Measurements from ENCODE around the gene ANXA8.
"Not testable (repeated sequence)": the region's sequence is repeated elsewhere in the genome, so short reads cannot be mapped to it uniquely, and the experiment has no call there.

ANXA8 gene

GRCh38 chr10:47483923-47484322, at the start of gene ANXA8:
Gene ANXA8 (minus strand): TSS chr10:47484115. CDS start chr10:47483933, 182 bp downstream.
- H2AFZ ChIP-seq (ENCODE audit: low read depth, low read length); H3K27ac ChIP-seq (ENCODE audit: low read length); DNase-seq; H3K9ac ChIP-seq (ENCODE audit: low read depth, low read length); H3K79me2 ChIP-seq (ENCODE audit: insufficient read depth, low read length); H3K27me3 ChIP-seq (ENCODE audit: insufficient read depth, low read length, poor library complexity); H3K4me1 ChIP-seq (ENCODE audit: insufficient read depth, low read length); H3K4me3 ChIP-seq (ENCODE audit: low read depth in 1 of 2, low read length in 2 of 2); H4K20me1 ChIP-seq (ENCODE audit: insufficient read depth, low read length); H3K9me3 ChIP-seq (ENCODE audit: insufficient read depth, low read length, severe bottlenecking); H3K4me2 ChIP-seq (ENCODE audit: insufficient read depth, low read length); H3K36me3 ChIP-seq (ENCODE audit: insufficient read depth, low read length); ATAC-seq (ENCODE audit: insufficient read depth, low read depth): not testable (repeated sequence)

DNA sequence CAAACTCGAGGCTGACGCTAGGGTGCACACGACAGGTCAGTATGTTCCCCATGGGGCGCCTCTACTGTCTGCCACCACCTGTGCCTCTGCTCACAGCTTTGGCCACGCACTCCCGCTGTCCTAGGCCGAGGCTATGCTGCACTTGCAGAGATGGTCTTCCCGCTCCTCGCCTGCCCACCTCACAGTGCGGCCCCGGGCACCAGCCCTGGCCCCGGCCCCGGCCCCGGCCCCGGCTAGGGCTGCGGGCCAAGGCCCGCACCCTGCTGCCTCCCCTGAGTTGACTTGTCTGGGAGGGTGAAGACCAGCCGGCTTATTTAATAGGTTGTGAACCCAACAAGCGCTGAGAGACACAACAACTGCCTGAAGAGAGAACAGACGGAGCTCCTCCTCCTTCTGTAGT, 39.6 kb upstream of the ANXA8 start, which contains the start of gene AGAP9:
Gene AGAP9 (minus strand): TSS at position 164 of the 400 bp plus-strand sequence. CDS start 112 bp downstream, at position 52.
- H3K4me3 ChIP-seq (ENCODE audit: low read depth in 1 of 2, low read length in 2 of 2); H3K9me3 ChIP-seq (ENCODE audit: insufficient read depth, low read length, severe bottlenecking); H3K36me3 ChIP-seq (ENCODE audit: insufficient read depth, low read length); H4K20me1 ChIP-seq (ENCODE audit: insufficient read depth, low read length); H3K4me2 ChIP-seq (ENCODE audit: insufficient read depth, low read length); H3K27ac ChIP-seq (ENCODE audit: low read length); ATAC-seq (ENCODE audit: insufficient read depth, low read depth); H3K79me2 ChIP-seq (ENCODE audit: insufficient read depth, low read length); H3K4me1 ChIP-seq (ENCODE audit: insufficient read depth, low read length); H2AFZ ChIP-seq (ENCODE audit: low read depth, low read length); H3K27me3 ChIP-seq (ENCODE audit: insufficient read depth, low read length, poor library complexity); H3K9ac ChIP-seq (ENCODE audit: low read depth, low read length); DNase-seq: not testable (repeated sequence)

DNA sequence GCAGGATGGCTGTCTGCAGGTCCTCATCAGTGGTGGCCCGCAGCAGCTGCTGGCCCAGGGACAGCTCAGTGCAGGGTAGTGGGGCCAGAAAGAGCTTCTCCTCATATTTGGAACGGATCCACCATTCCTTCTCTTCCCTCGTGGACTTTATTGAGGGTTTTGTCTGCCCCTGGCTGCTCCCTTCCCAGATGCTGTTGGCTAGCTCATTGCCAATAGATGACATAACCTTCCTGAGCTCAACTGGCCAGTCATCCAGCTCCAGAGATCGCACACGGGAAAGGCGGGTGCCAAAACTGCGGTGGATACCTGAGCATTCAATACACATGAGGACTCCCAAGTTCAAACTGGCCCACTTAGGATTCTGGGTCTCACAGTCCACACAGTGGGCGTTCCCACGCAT, 18.4 kb upstream of the ANXA8 start:
- H3K4me3 ChIP-seq (ENCODE audit: low read depth in 1 of 2, low read length in 2 of 2); H2AFZ ChIP-seq (ENCODE audit: low read depth, low read length); H3K79me2 ChIP-seq (ENCODE audit: insufficient read depth, low read length); H3K9me3 ChIP-seq (ENCODE audit: insufficient read depth, low read length, severe bottlenecking); H3K27me3 ChIP-seq (ENCODE audit: insufficient read depth, low read length, poor library complexity); H3K36me3 ChIP-seq (ENCODE audit: insufficient read depth, low read length); H3K27ac ChIP-seq (ENCODE audit: low read length); H3K9ac ChIP-seq (ENCODE audit: low read depth, low read length); DNase-seq; H4K20me1 ChIP-seq (ENCODE audit: insufficient read depth, low read length); ATAC-seq (ENCODE audit: insufficient read depth, low read depth); H3K4me1 ChIP-seq (ENCODE audit: insufficient read depth, low read length); H3K4me2 ChIP-seq (ENCODE audit: insufficient read depth, low read length): not testable (repeated sequence)

DNA sequence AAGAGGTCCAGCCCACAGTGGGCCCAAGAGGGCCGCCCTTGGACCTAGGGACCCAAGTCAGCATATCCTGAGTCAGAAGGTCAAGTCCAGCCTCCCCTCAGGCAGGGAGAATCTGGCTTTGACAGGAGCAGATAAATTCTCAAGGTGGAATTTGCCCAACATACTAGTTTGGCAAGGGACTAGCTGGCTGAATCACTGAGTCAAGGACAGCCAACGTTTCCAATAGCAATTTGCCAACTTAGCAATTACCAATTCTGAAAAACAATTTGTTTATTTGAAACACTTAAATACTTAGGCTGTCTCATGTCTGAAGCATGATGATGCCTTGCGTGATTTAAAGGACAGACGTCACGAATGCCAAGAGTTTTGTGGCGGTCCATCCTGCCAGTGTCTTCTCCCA, 10.3 kb upstream of the ANXA8 start:
- H3K27me3 ChIP-seq (ENCODE audit: insufficient read depth, low read length, poor library complexity); H3K36me3 ChIP-seq (ENCODE audit: insufficient read depth, low read length); DNase-seq; H3K27ac ChIP-seq (ENCODE audit: low read length); ATAC-seq (ENCODE audit: insufficient read depth, low read depth); H3K9ac ChIP-seq (ENCODE audit: low read depth, low read length); H2AFZ ChIP-seq (ENCODE audit: low read depth, low read length); H3K9me3 ChIP-seq (ENCODE audit: insufficient read depth, low read length, severe bottlenecking); H4K20me1 ChIP-seq (ENCODE audit: insufficient read depth, low read length); H3K79me2 ChIP-seq (ENCODE audit: insufficient read depth, low read length); H3K4me1 ChIP-seq (ENCODE audit: insufficient read depth, low read length); H3K4me2 ChIP-seq (ENCODE audit: insufficient read depth, low read length); H3K4me3 ChIP-seq (ENCODE audit: low read depth in 1 of 2, low read length in 2 of 2): not testable (repeated sequence)

DNA sequence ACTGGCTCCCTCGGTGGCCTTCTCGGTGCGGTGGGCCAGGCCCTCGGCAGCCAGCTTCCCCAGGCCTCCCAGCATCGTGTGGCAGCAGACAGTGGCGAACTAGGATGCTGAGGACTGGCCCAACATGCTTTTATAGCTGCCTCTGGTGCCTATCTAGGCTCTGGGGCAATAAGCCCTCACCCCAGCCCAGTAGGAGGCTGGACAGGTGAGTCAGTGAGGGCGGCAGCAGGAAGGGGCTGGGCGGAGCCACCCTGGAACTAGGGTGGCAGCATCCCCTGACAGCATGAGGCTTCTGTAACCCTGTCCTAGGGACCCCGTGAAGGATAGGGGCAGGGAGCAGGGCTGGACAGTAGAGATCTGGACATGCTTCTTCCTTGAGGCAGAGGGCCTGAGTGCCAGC, 7.7 kb upstream of the ANXA8 start, which contains the start of gene FAM25G:
Gene FAM25G (minus strand): TSS at position 101 of the 400 bp plus-strand sequence. CDS start 26 bp downstream, at position 75.
- not testable (repeated sequence) for ATAC-seq (ENCODE audit: insufficient read depth, low read depth); H4K20me1 ChIP-seq (ENCODE audit: insufficient read depth, low read length); H2AFZ ChIP-seq (ENCODE audit: low read depth, low read length)

DNA sequence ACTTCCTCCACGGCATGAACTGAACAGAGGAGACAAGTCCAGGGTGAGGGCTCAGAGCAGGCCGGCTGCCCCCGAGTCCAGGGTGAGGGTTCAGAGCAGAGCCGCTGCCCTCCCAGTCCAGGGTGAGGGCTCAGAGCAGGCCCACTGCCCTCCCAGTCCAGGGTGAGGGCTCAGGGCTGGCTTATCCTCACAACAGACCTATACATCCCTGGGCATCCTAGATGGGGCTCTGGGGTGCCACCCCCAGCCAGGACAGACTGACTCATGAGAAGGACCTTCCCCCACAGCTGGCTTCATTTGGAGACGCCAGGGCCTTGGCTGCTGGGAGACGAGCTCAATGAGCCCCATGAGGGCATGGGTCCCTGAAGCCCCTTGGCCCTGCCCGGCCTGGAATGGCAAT, 5.7 kb upstream of the ANXA8 start:
- not testable (repeated sequence) for H3K27ac ChIP-seq (ENCODE audit: low read length); H3K79me2 ChIP-seq (ENCODE audit: insufficient read depth, low read length); ATAC-seq (ENCODE audit: insufficient read depth, low read depth); H3K27me3 ChIP-seq (ENCODE audit: insufficient read depth, low read length, poor library complexity); H3K4me1 ChIP-seq (ENCODE audit: insufficient read depth, low read length); H4K20me1 ChIP-seq (ENCODE audit: insufficient read depth, low read length); H2AFZ ChIP-seq (ENCODE audit: low read depth, low read length); H3K4me2 ChIP-seq (ENCODE audit: insufficient read depth, low read length); H3K4me3 ChIP-seq (ENCODE audit: low read depth in 1 of 2, low read length in 2 of 2); H3K36me3 ChIP-seq (ENCODE audit: insufficient read depth, low read length); H3K9me3 ChIP-seq (ENCODE audit: insufficient read depth, low read length, severe bottlenecking); DNase-seq; H3K9ac ChIP-seq (ENCODE audit: low read depth, low read length)

More for the DNA sequence above, 7.7 kb upstream of the ANXA8 start, which contains the start of gene FAM25G:
- not testable (repeated sequence) for H3K36me3 ChIP-seq (ENCODE audit: insufficient read depth, low read length); DNase-seq; H3K9ac ChIP-seq (ENCODE audit: low read depth, low read length); H3K27ac ChIP-seq (ENCODE audit: low read length); H3K9me3 ChIP-seq (ENCODE audit: insufficient read depth, low read length, severe bottlenecking); H3K4me2 ChIP-seq (ENCODE audit: insufficient read depth, low read length); H3K4me1 ChIP-seq (ENCODE audit: insufficient read depth, low read length); H3K27me3 ChIP-seq (ENCODE audit: insufficient read depth, low read length, poor library complexity); H3K4me3 ChIP-seq (ENCODE audit: low read depth in 1 of 2, low read length in 2 of 2); H3K79me2 ChIP-seq (ENCODE audit: insufficient read depth, low read length)

- H3K4me3 ChIP-seq (ENCODE audit: low read depth in 1 of 2, low read length in 2 of 2); H3K36me3 ChIP-seq (ENCODE audit: insufficient read depth, low read length); H3K27me3 ChIP-seq (ENCODE audit: insufficient read depth, low read length, poor library complexity); H4K20me1 ChIP-seq (ENCODE audit: insufficient read depth, low read length); H3K4me2 ChIP-seq (ENCODE audit: insufficient read depth, low read length); H3K9me3 ChIP-seq (ENCODE audit: insufficient read depth, low read length, severe bottlenecking); H3K4me1 ChIP-seq (ENCODE audit: insufficient read depth, low read length); H3K27ac ChIP-seq (ENCODE audit: low read length); DNase-seq; H3K9ac ChIP-seq (ENCODE audit: low read depth, low read length); H3K79me2 ChIP-seq (ENCODE audit: insufficient read depth, low read length); H2AFZ ChIP-seq (ENCODE audit: low read depth, low read length); ATAC-seq (ENCODE audit: insufficient read depth, low read depth): not testable (repeated sequence)
Measured at GRCh38 chr10:47485943-47486342, 2.0 kb upstream of the ANXA8 start.

- not testable (repeated sequence) for H3K9ac ChIP-seq (ENCODE audit: low read depth, low read length); H2AFZ ChIP-seq (ENCODE audit: low read depth, low read length); H4K20me1 ChIP-seq (ENCODE audit: insufficient read depth, low read length); H3K4me3 ChIP-seq (ENCODE audit: low read depth in 1 of 2, low read length in 2 of 2); H3K4me2 ChIP-seq (ENCODE audit: insufficient read depth, low read length); H3K27me3 ChIP-seq (ENCODE audit: insufficient read depth, low read length, poor library complexity); H3K9me3 ChIP-seq (ENCODE audit: insufficient read depth, low read length, severe bottlenecking); DNase-seq; H3K36me3 ChIP-seq (ENCODE audit: insufficient read depth, low read length); ATAC-seq (ENCODE audit: insufficient read depth, low read depth); H3K27ac ChIP-seq (ENCODE audit: low read length); H3K79me2 ChIP-seq (ENCODE audit: insufficient read depth, low read length); H3K4me1 ChIP-seq (ENCODE audit: insufficient read depth, low read length)
Measured at GRCh38 chr10:47484786-47485185, 871 bp upstream of the ANXA8 start.

Data from DND-41 (cell line).